ENCODE results near the gene EYS. TPM values are rescaled to one million over a fixed set of nuclear protein-coding genes. Genes with fewer than 3 reads are reported as not detected.

Gene EYS
- polyA plus RNA-seq, 1 of the 3 experiments (the other 2 are of a cell fraction): 0.05 TPM

DNA sequence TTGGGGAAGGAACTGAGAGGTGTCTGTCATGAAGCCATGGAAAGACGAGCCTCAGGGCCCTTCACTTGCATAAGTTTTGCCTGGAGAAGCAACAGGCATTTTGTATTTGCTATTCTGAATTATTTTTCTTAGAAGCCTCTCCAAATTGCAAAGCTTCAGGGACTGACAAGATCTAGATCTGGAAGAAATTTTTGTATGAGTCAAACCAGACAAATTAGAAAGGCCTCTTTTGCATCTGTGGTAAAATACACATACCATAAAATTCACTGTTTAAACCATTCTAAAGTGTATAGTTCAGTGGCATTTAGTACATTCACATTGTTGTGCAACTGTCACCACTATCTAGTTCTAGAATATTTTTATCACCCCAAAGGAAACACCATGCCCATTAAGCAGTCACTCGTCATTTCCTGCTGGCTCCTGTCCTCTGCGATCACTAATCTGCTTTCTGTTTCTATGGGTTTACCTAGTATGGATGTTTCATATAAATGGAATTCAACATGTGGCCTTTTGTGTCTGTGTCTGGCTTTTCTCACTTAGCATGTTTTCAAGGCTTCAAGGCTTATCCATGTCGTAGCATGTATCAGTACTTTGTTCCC lies 1802.3 kb downstream of the EYS start (continued):
- TF ChIP-seq EP300 (IDR thresholded peaks at IDR 0.05; ENCODE audit: borderline replicate concordance in 1 of 2, low read depth in 1 of 2, low read length in 1 of 2): peak in 1 of 2 experiments; percentile 79; a peak in 1 of 4 replicates
- TF ChIP-seq NRF1 (IDR thresholded peaks at IDR 0.05; ENCODE audit: low read depth, low read length): no peak
- peak; percentile 58 for TF ChIP-seq FOSL2 (IDR thresholded peaks at IDR 0.05; ENCODE audit: borderline replicate concordance, low read depth)
- TF ChIP-seq MXI1 (IDR thresholded peaks at IDR 0.05; ENCODE audit: low read depth, low read length): no peak
- no peak for TF ChIP-seq FOXM1 (IDR thresholded peaks at IDR 0.05; ENCODE audit: low read depth)
- no peak for TF ChIP-seq RCOR1 (IDR thresholded peaks at IDR 0.05; ENCODE audit: low read length)
- no peak for TF ChIP-seq FOXJ3 (CRISPR knock-in tag; IDR thresholded peaks at IDR 0.05)
- TF ChIP-seq NFIC (IDR thresholded peaks at IDR 0.05; ENCODE audit: borderline replicate concordance): 0 out of 2 replicates have a peak, but pooled peaks have one; percentile 44
- peak; percentile 33; the same call in 1 of the 2 replicates for TF ChIP-seq TEAD4 (IDR thresholded peaks at IDR 0.05; ENCODE audit: borderline replicate concordance, insufficient read depth)
- TF ChIP-seq MEF2A (IDR thresholded peaks at IDR 0.05; ENCODE audit: borderline replicate concordance, low read depth): no peak
- TF ChIP-seq SMC3 (IDR thresholded peaks at IDR 0.05; ENCODE audit: low read depth, low read length): no peak
- TF ChIP-seq GABPA (IDR thresholded peaks at IDR 0.05; ENCODE audit: low read depth): peak; percentile 50
- no peak for TF ChIP-seq EZH2phosphoT487 (IDR thresholded peaks at IDR 0.05; ENCODE audit: borderline replicate concordance, low read depth)
- TF ChIP-seq PBX3 (IDR thresholded peaks at IDR 0.05): peak; percentile 85
- no peak for TF ChIP-seq RAD21 (IDR thresholded peaks at IDR 0.05; ENCODE audit: low read length)
- no peak for TF ChIP-seq RFX5 (IDR thresholded peaks at IDR 0.05; ENCODE audit: low read length)
- TF ChIP-seq RXRA (IDR thresholded peaks at IDR 0.05; ENCODE audit: borderline replicate concordance, low read depth): no peak
- peak; percentile 66 for TF ChIP-seq JUND (IDR thresholded peaks at IDR 0.05)
- no peak for TF ChIP-seq TAF1 (IDR thresholded peaks at IDR 0.05; ENCODE audit: borderline replicate concordance, low read depth, low read length)
- no peak for TF ChIP-seq CTCF (IDR thresholded peaks at IDR 0.05)
- no peak for TF ChIP-seq ELF1 (IDR thresholded peaks at IDR 0.05)
- TF ChIP-seq USF2 (IDR thresholded peaks at IDR 0.05; ENCODE audit: borderline replicate concordance, low read depth, low read length): no peak
- TF ChIP-seq SIN3A (IDR thresholded peaks at IDR 0.05; ENCODE audit: borderline replicate concordance, low read depth, low read length): no peak
- TF ChIP-seq POLR2AphosphoS5 (IDR thresholded peaks at IDR 0.05; ENCODE audit: low read depth, low read length): 0 out of 2 replicates have a peak, but pooled peaks have one; percentile 28
- no peak for TF ChIP-seq CHD2 (IDR thresholded peaks at IDR 0.05; ENCODE audit: low read length, partially characterized antibody)
- TF ChIP-seq TCF12 (IDR thresholded peaks at IDR 0.05): peak; percentile 95

All from SK-N-SH (cell line).